HUES64 (cell line): ENCODE results near the gene SLC66A2.

Experiments used
- H3K27ac ChIP-seq: 2 replicates; pipeline ENCODE4 v1.7.0; 2013; ENCODE audit warnings: low read depth, low read length, inconsistent platforms
- H3K27me3 ChIP-seq: 2 replicates; pipeline ENCODE4 v1.6.1; 2013; ENCODE audit warnings: mild to moderate bottlenecking, low read length; ENCODE audit not compliant: insufficient read depth
- H3K36me3 ChIP-seq: 2 replicates; pipeline ENCODE4 v1.6.1; 2013; ENCODE audit warnings: mild to moderate bottlenecking, low read length; ENCODE audit not compliant: insufficient read depth
- H3K4me1 ChIP-seq: 2 replicates; pipeline ENCODE4 v1.6.1; 2013; ENCODE audit warnings: mild to moderate bottlenecking, low read length, moderate library complexity; ENCODE audit not compliant: insufficient read depth
- H3K4me3 ChIP-seq: 2 replicates; pipeline ENCODE4 v1.5.1; 2013; ENCODE audit warnings: mild to moderate bottlenecking, low read length, moderate library complexity
- H3K9ac ChIP-seq: 2 replicates; pipeline ENCODE4 v1.6.1; 2013; ENCODE audit warnings: mild to moderate bottlenecking, low read depth, low read length
- H3K9me3 ChIP-seq: 2 replicates; pipeline ENCODE4 v1.6.1; 2013; ENCODE audit warnings: low read depth, low read length; ENCODE audit not compliant: insufficient read depth
- WGBS: fragments of 150-250, 120-280 bp; methylation state at CpG from one replicate; pipeline ENCODE4 v1.1.7; 2013; ENCODE audit warnings: missing lambda C conversion rate; 5-methylcytosine and 5-hydroxymethylcytosine counted together

The SLC66A2 gene

GRCh38 chr18:79983253-79983652 lies 31.8 kb upstream of the SLC66A2 start:
- H3K4me1 ChIP-seq, result peaks cover 8% of the 10 kb centered on the region; the same call in 1 of the 2 replicates
- no peak overlapping the region for H3K9ac ChIP-seq
- H3K4me3 ChIP-seq, result no peak overlapping the region
- no peaks in the 10 kb centered on the region for H3K9me3 ChIP-seq
- WGBS, result 93% methylated on average over 3 of the region's 4 CpGs
- no peaks in the 10 kb centered on the region for H3K27me3 ChIP-seq
- H3K27ac ChIP-seq, result no peak overlapping the region
- peaks cover 49% of the 10 kb centered on the region for H3K36me3 ChIP-seq

DNA sequence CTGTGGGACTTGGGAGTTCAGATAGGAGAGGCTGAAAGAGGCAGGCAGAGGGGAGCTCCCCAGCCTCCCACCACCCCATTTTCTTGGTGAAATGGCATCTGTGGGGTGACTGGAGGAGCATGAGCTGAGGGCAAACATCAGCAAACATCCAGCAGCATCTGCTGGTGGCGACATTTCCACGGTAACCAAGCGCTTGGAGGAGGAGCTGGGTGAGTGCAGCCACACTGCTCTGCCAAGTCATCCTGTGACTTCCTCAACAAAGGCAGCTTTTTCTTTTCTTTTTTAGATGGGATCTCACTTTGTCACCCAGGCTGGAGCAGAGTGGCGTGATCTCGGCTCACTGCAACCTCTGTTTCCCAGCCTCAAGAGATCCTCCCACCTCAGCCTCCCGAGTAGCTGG lies 31.3 kb upstream of the SLC66A2 start:
- Histone ChIP-seq H3K27me3 (no peaks in the 10 kb centered on the region), H3K9ac (no peak overlapping the region; the same call in 1 of the 2 replicates), H3K27ac (no peak overlapping the region), H3K4me1 (peaks cover 8% of the 10 kb centered on the region; the same call in 1 of the 2 replicates), H3K36me3 (peaks cover 49% of the 10 kb centered on the region), H3K4me3 (no peak overlapping the region), H3K9me3 (no peaks in the 10 kb centered on the region)
- 92% methylated on average over 6 of the region's 6 CpGs for WGBS

- Histone ChIP-seq H3K27me3 (no peaks in the 10 kb centered on the region), H3K9me3 (no peaks in the 10 kb centered on the region), H3K9ac (no peak overlapping the region), H3K36me3 (peaks cover 52% of the 10 kb centered on the region), H3K27ac (no peak overlapping the region), H3K4me3 (no peak overlapping the region), H3K4me1 (no peaks in the 10 kb centered on the region)
- WGBS, result 93% methylated on average over 13 of the region's 13 CpGs
Observed at GRCh38 chr18:79980585-79980984, 29.1 kb upstream of the SLC66A2 start.

- no peak overlapping the region for H3K9ac ChIP-seq
- no peak overlapping the region for H3K4me3 ChIP-seq
- H3K36me3 ChIP-seq, result peaks cover 52% of the 10 kb centered on the region
- 95% methylated on average over 5 of the region's 5 CpGs for WGBS
- no peaks in the 10 kb centered on the region for H3K27me3 ChIP-seq
- H3K4me1 ChIP-seq, result no peaks in the 10 kb centered on the region
- H3K27ac ChIP-seq, result no peak overlapping the region
- no peaks in the 10 kb centered on the region for H3K9me3 ChIP-seq
Observed at GRCh38 chr18:79979843-79980242, 28.4 kb upstream of the SLC66A2 start.

- H3K27ac ChIP-seq, result no peak overlapping the region
- 91% methylated on average over 14 of the region's 14 CpGs for WGBS
- H3K9ac ChIP-seq, result no peak overlapping the region
- H3K27me3 ChIP-seq, result no peaks in the 10 kb centered on the region
- H3K4me1 ChIP-seq, result no peaks in the 10 kb centered on the region
- no peaks in the 10 kb centered on the region for H3K9me3 ChIP-seq
- H3K36me3 ChIP-seq, result peaks cover 69% of the 10 kb centered on the region
- no peak overlapping the region for H3K4me3 ChIP-seq
Observed at GRCh38 chr18:79975985-79976680, 24.7 kb upstream of the SLC66A2 start.

DNA sequence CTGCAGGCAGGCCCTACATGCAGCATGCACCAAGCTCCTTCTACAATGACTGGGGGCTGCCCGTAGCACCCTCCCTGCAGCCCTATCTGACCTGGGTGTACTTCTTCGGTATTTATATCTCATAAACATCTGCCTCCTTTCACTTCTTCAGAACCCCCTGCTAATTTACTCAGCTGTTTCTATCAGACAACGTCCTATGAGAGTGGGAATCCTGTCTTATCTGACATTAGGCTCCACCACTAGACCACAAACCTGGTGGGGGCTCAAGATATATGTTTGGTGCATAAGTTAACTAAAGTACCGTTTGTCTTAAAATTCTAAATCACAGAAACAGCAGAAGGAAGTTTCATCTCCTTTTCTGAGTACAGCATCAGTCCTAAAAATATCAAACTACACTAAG lies 23.6 kb upstream of the SLC66A2 start:
- Histone ChIP-seq H3K27me3 (no peaks in the 10 kb centered on the region), H3K9me3 (no peaks in the 10 kb centered on the region), H3K9ac (no peak overlapping the region), H3K27ac (no peak overlapping the region), H3K36me3 (peaks cover 79% of the 10 kb centered on the region), H3K4me3 (no peak overlapping the region), H3K4me1 (no peaks in the 10 kb centered on the region)
- WGBS, result over 99% methylated on average over 4 of the region's 4 CpGs

DNA sequence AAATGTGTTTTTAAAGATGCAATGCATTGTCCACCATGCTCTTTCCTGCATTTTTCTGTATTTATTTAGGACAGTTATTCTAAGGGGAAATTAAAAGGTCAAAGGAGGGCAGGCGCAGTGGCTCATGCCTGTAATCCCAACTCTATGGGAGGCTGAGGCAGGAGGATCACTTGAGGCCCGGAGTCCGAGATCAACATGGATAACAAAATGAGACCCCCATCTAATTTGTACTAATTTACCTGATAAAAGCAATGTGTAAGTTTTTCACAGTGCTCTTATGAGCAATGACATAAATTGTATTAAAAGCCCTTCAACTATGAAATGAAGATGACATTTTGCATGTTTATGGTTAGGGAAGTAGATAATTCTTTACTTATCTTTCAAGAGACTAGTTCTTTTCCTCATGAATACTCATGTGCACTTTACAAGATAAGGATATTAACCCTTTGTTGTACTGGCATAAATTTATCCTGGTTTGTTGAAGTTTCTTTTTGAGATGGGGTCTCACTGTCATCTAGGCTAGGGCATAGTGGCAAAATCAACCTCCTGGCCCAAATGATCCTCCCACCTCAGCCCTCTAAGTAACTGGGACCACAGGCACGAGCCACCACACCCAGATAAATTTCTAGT lies 22.7 kb upstream of the SLC66A2 start:
- Histone ChIP-seq H3K9me3 (no peaks in the 10 kb centered on the region), H3K27me3 (no peaks in the 10 kb centered on the region), H3K4me1 (no peaks in the 10 kb centered on the region), H3K9ac (no peak overlapping the region), H3K4me3 (no peak overlapping the region), H3K36me3 (peaks cover 76% of the 10 kb centered on the region), H3K27ac (no peak overlapping the region)
- 90% methylated on average over 2 of the region's 4 CpGs for WGBS

GRCh38 chr18:79973517-79973916 lies 22.1 kb upstream of the SLC66A2 start:
- no peak overlapping the region for H3K4me3 ChIP-seq
- H3K4me1 ChIP-seq, result no peaks in the 10 kb centered on the region
- H3K9ac ChIP-seq, result no peak overlapping the region
- 97% methylated on average over 16 of the region's 16 CpGs for WGBS
- H3K36me3 ChIP-seq, result peaks cover 74% of the 10 kb centered on the region
- no peaks in the 10 kb centered on the region for H3K27me3 ChIP-seq
- no peak overlapping the region for H3K27ac ChIP-seq
- H3K9me3 ChIP-seq, result no peaks in the 10 kb centered on the region

DNA sequence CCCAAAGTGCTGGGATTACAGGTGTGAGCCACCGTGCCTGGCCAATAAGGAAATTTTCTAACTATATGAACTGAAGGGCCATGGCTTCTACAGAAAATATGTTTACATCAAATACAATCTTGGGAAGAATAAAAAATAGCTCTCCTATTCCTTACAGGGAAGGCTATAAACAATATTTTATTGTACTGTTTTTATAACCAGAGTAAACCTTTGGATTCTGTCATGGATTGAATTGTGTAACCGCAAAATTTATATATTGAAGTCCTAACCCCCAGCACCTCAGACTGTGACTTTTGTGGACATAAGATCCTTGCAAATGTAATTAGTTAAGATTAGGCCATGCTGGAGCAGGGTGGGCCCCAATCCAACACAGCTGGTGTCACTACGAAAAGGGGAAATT lies 21.3 kb upstream of the SLC66A2 start:
- no peak overlapping the region for H3K4me3 ChIP-seq
- H3K27me3 ChIP-seq, result no peaks in the 10 kb centered on the region
- no peak overlapping the region for H3K27ac ChIP-seq
- H3K9ac ChIP-seq, result no peak overlapping the region
- H3K4me1 ChIP-seq, result no peaks in the 10 kb centered on the region
- WGBS, result 100% methylated on average over 2 of the region's 3 CpGs
- peaks cover 74% of the 10 kb centered on the region for H3K36me3 ChIP-seq
- no peaks in the 10 kb centered on the region for H3K9me3 ChIP-seq

- H3K36me3 ChIP-seq, result peaks cover 69% of the 10 kb centered on the region
- WGBS, result 98% methylated on average over 9 of the region's 9 CpGs
Observed at GRCh38 chr18:79971986-79972385, 20.5 kb upstream of the SLC66A2 start.

GRCh38 chr18:79971211-79971952 lies 19.9 kb upstream of the SLC66A2 start:
- Histone ChIP-seq H3K36me3 (peaks cover 65% of the 10 kb centered on the region), H3K4me1 (no peaks in the 10 kb centered on the region), H3K4me3 (no peak overlapping the region), H3K9ac (no peak overlapping the region), H3K27ac (no peak overlapping the region), H3K27me3 (no peaks in the 10 kb centered on the region), H3K9me3 (no peaks in the 10 kb centered on the region)
- whole genome bisulfite sequencing, result 95% methylated on average over 17 of the region's 17 CpGs

More at GRCh38 chr18:79971986-79972385, 20.5 kb upstream of the SLC66A2 start:
- H3K9me3 ChIP-seq, result no peaks in the 10 kb centered on the region
- no peaks in the 10 kb centered on the region for H3K4me1 ChIP-seq
- H3K27ac ChIP-seq, result no peak overlapping the region
- no peak overlapping the region for H3K9ac ChIP-seq
- H3K27me3 ChIP-seq, result no peaks in the 10 kb centered on the region
- no peak overlapping the region for H3K4me3 ChIP-seq
